H1 (cell line): ENCODE results near the gene CAMKK2. TPM values are rescaled to one million over a fixed set of nuclear protein-coding genes. Genes with fewer than 3 reads are reported as not detected.

Source experiments
- ATF2 ChIP-seq: IDR thresholded peaks from 2 replicates; pipeline ENCODE4 v1.6.1; 2012; ENCODE audit warnings: low read length, inconsistent platforms
- CEBPB ChIP-seq: IDR thresholded peaks from 2 replicates; pipeline ENCODE4 v1.6.1; 2012; ENCODE audit warnings: low read depth, low read length
- CHD7 ChIP-seq: fragments of 300-600 bp; sonication (generic); IDR thresholded peaks from 2 replicates; pipeline ENCODE4 v1.7.1; 2012; ENCODE audit warnings: low read length, moderate library complexity, mild to moderate bottlenecking, inconsistent platforms; ENCODE audit not compliant: insufficient replicate concordance
- CREB1 ChIP-seq: IDR thresholded peaks from 2 replicates; pipeline ENCODE4 v1.6.1; 2012; ENCODE audit warnings: inconsistent platforms
- KDM1A ChIP-seq: fragments of 200-600, 300-600 bp; sonication (generic); IDR thresholded peaks from 2 replicates; pipeline ENCODE4 v1.7.1; 2016; ENCODE audit warnings: mild to moderate bottlenecking, low read length, borderline replicate concordance
- POLR2A ChIP-seq, 2 experiments: IDR thresholded peaks; 1 replicate in 1 of 2; 2 replicates in 1 of 2; pipeline ENCODE4 v1.6.1; 2011; ENCODE audit warnings: low read depth in 2 of 2, low read length in 2 of 2, mild to moderate bottlenecking in 2 of 2; ENCODE audit errors: control extremely low read depth in 1 of 2
- RNF2 ChIP-seq: fragments of 200-900, 300-1000 bp; sonication (generic); IDR thresholded peaks from 2 replicates; pipeline ENCODE4 v1.7.1; 2016; ENCODE audit warnings: borderline replicate concordance, low read depth, mild to moderate bottlenecking, antibody characterized with exemption, low read length; ENCODE audit not compliant: poor library complexity, severe bottlenecking; ENCODE audit errors: missing control alignments
- SAP30 ChIP-seq: fragments of 300-600 bp; sonication (generic); IDR thresholded peaks from 2 replicates; pipeline ENCODE4 v1.7.1; 2012; ENCODE audit warnings: low read length, moderate library complexity, mild to moderate bottlenecking, inconsistent platforms; ENCODE audit not compliant: insufficient read depth, insufficient replicate concordance
- TCF12 ChIP-seq: IDR thresholded peaks from 2 replicates; pipeline ENCODE4 v1.6.1; 2011; ENCODE audit warnings: low read depth, mild to moderate bottlenecking, low read length
- polyA plus RNA-seq, 7 experiments: library from polyadenylated mRNA; depleted of rRNA in 3 of 7; stranded (reverse) in 5 of 7; unstranded in 2 of 7; fragments of >200 nt in 5 of 7; fragments of 200-250 nt in 2 of 7; gene quantifications; 1 replicate in 5 of 7; 2 replicates in 1 of 7; 4 replicates in 1 of 7; pipeline versions ENCODE4 v1.2.1 to v1.2.3, GENCODE V29; 2011 to 2013; ENCODE audit warnings: missing spikeins in 2 of 7, mixed read lengths in 2 of 7
- total RNA-seq: library from RNA; stranded (reverse); fragmentation: NEBNext Ultra II Directional; extraction: Animal tissue kit (Norgen Biotek cat#: 25700); gene quantifications from 2 replicates; pipeline ENCODE4 v1.2.1, GENCODE V29; 2021

CAMKK2 gene
- total and polyA plus RNA-seq, 2 of the 8 experiments (the other 6 are each of a cell fraction or from before 2014, with no cell fraction given): 29.6 to 30.6 TPM

GRCh38 chr12:121238086-121238485, 58.4 kb downstream of the CAMKK2 start (continued):
- TF ChIP-seq CHD7 (no peak), RNF2 (no peak), CREB1 (no peak), CEBPB (no peak), ATF2 (no peak), SAP30 (no peak), KDM1A (no peak), POLR2A (IDR thresholded peaks at IDR 0.05; ENCODE audit: control extremely low read depth in 1 of 2, low read depth in 2 of 2, low read length in 2 of 2) (no peak), TCF12 (no peak)
